NCI-H82 (cell line): ENCODE results near the gene GTF3C5.
"Not testable (repeated sequence)": the region's sequence is repeated elsewhere in the genome, so short reads cannot be mapped to it uniquely, and the experiment has no call there.

ENCODE experiments used
- DNase-seq: peaks from one replicate; lab custom pipeline; 2025; lab: John Stamatoyannopoulos, UW

The GTF3C5 gene

DNA sequence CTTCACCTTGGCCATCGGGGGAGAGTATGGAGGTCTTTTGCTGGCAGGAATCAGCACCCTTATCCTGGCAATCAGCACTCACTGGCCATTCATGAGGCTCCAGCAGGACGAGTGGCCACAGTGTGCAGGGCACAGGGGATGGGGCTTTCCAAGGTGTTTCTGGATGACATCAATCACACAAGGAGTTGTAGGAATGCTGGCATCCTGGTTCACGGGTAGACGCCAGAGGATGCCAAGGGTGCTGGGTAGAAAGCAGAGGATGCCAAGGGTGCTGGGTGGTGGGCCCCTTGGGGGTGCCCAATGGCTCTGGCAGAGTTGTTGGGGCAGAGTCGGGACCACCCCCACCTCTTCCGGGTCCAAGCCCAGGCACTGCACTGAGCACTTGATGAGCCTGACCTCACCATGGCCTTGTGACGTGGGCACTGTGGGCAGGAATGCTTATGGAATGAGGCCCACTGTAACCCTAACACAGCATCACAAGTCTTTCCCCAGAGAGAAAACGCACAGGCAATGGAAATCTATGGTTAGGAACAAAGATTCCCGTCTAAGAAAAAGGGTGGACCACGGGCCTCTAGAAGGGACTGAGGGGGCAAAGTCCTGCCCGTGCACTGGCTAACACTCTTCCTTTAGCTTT is 60.1 kb downstream of the GTF3C5 start:
- DNase-seq: no peak

DNA sequence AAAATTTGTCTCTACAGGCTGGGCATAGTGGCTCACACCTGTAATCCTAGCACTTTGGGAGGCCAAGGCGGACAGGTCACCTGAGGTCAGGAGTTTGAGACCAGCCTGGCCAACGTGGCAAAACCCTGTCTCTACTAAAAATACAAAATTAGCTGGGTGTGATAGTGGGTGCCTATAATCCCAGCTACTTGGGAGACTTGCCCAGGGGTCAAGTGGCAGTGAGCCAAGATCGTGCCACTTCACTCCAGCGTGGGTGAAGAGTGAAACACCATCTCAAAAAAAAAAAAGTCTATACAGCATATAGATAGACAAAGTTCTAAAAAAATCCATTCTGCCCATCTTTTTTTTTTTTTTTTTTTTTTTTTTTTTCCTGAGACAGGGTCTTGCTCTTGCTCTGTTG is 63.6 kb downstream of the GTF3C5 start:
- DNase-seq: not testable (repeated sequence)

DNA sequence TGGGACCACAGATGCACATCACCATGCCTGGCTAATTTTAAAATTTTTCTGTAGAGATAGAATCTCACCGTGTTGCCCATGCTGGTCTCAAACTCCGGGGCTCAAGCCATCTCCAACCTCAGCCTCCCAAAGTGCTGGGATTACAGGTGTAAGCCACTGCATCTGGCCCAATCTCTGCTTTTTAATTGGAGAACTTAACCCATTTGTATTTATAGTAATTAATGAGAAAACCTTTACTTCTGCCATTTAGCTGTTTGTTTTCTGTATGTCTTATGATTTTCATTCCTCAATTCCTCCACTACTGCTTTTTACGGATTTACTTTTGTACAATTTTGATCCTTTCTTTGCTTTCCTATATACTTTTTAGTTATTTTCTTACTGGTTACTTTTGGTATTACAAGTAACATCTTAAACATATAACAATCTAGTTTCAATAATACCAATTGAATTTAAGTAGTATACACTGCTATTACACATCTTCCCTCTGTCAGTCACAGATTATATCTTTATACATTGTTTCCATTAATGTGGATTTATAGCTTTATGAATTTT is 64.1 kb downstream of the GTF3C5 start:
- no peak for DNase-seq

DNA sequence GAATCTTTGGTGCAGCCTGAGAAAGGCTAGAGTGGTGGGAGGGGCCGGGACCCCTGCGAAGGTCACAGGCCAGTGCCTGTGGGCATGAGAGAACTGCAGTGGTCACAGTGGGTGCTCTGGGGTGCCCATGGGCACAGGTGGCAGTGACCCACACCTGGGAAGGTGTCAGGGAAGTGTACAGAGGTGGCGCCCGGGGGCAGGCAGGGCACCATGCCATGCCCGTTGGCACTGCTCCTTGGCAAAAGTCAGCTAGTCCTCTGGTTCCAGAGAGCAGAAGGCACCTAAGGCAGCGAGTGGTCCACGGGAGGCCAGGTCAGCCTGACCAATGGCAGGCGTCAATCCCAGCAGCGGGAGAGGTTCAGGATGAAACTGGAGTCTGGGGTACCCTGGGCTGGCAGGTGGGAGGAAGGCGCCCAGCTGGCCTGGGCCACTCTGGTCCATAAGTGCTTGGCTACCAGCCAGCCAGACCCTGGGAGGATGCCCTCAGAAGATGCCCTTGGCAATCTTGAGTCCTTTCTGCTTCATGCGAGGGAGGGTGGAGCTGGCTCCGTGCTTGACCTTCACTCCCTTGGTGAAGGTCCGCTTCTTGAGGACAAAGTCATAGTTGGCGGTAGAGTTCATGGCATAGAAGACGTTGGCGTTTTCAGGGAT is 67.4 kb downstream of the GTF3C5 start:
- no peak for DNase-seq

DNA sequence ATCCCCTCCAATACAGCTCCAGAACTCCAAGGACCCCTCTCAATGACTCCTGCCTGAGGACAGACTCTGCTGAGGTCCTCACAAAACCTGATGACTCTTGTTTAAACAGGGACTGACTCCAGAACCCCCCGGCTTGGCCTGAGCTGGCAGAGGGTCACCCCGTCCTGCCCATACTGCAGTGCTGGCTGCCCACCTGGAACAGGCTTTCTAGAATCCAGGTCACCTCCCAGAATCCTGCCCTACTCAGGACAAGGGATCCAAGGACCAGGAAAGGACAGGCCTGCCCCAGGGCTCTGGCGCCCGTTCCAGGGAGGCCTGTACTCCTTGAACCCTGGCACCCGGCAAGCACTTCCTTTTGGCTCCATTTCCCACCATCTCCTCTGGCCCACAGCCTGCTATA is 68.1 kb downstream of the GTF3C5 start:
- DNase-seq: no peak

DNA sequence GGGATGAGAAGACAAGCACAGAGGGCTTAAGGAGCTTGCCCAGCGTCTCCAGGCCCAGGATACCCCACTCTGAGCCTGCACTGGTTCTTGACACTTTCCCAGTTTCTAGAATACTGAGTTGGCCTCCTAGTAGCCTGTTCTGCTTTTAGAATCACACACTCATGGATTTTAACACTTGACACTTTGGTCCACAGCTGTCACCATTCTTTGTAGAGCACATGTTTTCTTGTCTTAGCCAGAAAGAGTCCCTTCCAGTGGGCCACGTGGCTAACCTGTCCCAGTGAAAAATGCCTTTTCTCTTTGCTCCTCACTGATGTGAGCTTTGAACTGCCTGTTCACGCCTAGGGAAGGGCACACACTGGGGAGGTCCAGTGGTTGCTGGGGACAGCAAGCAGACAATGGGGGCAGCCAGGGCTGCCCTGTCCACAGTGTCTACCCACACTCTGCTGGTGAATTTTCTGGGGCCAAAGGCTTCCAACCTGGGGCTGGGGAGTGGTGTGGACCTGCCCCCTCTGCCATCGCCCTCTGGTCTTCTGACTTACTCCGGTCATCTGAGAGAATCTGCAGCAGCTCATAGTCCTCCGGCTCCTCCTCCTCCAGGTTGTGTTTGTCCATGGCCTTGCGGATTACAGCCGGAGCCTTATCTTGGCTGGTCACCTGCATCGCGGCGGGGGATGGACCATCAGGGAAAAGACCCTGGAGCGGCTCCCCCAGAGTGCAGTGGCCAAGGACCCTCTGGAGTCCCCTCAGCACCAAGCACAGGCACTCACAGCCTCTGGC is 69.1 kb downstream of the GTF3C5 start:
- no peak for DNase-seq

DNA sequence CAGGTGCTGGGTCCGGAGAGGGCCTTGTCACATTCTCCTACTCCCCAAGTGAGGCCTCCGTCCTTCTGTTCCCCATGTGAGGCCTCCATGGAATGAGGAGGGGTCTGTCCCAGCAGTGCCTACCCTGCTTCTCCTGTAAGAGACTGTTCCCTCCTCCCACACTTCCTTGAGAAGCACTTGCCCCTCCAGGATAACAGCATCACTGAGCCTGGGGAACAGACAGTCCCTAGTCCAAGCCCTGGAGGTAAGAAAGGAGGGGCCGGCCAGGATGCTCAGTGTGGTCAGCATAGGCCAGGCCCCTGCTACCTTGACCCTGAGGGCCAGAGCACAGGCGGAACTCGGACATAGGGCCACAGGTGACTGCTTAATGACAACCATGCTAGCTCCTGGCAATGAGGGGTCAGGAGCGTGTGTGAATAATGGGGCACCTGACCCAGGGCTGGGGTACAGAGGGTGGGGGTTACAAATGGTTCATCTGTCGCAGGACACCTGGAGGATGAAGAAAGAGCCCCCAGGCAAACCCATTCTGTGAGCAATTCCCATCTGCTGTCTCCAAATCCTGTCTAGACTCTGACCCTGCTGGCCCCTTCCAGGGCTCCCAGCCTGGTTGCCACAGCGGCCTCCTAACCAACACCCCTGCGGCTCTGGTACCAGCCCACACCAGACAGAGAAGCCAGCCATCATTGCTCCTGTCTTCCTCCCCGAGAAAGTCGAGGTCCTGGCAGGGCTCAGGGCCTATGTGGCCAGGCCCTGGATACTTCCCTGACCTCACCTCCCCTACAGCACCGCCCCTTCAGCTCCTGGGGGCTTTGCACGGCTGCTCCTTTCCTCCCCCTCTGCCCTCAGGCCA is 69.9 kb downstream of the GTF3C5 start:
- no peak for DNase-seq

DNA sequence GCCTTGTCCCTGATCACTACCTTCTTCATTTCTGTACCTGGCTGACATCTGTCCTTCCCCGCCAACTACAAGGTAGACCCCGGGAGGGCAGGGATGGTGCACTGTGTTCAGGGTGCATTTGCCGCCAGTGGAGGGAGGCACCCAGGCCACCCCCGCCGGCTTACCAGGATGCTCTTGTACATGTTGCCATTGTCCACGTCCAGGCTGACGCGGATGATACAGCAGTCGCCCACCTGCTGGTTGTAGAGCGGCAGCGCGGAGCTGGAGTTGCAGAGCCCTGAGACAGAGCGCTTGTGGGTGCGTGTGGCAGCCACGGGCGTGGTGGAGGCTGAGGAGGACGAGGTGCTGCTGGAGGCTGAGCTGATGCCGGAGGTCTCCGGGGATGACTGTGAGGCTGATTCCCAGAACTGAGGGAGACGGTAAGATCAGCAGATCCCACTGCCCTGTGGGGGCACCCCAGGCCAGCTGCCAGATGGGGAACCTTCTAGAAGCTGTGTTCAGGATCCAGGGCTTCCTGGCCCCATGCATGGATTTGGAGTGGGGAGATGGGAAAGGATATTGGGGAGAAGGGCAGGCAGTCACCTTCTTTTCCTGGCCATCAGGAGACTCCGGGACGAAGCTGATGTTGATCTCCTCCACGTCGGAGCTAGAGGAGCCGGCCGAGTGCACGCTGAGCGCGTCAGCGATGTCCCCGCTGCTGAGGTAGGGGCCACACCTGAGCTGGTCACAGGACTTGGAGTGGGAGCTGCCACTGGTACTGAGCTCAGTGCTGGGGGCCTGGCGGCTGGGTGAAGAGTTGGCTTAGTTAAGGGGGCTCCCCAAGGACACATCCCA is 70.8 kb downstream of the GTF3C5 start:
- no peak for DNase-seq

DNA sequence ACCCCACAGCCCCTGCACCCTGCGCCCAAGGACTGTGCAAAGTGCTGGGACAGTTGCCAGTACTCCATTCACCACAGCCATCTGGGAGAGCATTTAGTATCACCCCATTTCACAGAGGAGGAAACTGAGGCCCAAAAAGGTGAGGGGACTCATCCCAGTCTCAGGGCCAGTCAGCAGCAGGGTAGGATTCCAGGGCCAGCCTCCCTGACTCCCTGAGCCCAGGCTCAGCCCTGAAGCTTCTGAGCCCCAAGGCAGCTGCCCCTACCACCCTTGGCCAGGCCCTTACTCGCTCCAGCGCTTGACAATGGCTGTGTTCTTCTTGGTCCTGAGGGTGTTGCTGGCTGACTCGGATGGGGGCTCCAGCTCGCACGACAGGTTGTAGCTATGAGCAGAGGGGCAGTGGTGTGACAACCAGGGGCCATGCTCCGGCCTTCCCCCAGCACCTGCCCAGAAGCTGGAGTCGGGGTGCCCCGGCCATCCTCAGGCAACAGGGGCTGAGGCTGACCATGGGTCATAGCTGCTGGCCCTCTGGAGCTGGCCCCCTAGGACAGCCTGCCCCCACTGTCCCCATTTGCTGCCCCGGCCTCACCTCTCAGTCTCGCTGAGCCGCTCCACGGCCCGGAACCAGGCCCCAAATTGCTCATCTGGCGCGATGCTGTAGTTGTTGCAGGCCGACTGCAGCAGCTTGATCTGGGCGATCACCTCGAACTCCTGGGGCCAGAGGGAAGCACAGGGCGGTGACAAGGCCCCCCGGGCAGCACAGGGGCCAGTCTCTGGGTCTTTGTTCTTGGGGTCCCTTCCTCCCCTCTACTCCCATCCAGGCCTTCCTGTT is 71.6 kb downstream of the GTF3C5 start:
- DNase-seq: no peak

DNA sequence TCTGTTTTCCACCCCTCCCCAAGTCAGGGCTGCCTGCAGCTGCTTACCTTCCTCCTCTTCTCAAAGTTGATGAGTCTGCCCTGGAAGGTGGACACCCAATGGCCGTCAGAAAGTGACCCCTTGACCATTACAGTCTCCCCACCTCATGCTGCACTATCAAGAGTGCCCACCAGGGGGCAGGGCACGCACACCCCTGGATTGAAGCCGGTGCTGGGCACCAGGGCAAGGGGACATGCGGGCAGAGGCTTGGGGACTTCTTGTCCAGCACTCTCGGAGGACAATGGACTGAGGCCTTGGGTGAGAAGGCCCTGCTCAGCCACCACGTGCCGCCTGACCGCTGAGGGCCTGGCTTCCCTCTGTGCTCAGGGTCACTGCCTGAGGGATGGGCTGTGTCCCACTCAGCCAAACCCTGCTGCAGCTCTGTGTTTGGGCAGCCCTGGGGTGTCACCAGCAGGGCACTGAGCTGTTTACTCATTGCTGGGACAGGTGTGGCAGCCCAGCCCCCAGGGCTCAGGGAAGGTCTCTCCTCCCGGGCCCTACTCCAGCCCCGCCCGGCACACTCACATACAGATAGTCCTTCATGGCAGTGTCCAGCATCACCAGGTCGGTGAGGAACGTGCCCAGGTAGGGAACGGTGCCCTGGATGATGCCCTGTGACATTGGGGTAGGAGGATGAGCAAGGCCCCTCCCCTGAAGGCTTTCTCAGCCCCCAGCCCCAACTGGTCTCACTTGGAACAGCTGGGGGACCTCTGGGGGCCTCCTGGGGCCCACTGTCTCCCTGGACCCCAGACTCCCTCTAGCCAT is 72.6 kb downstream of the GTF3C5 start:
- DNase-seq: peak; percentile 29

DNA sequence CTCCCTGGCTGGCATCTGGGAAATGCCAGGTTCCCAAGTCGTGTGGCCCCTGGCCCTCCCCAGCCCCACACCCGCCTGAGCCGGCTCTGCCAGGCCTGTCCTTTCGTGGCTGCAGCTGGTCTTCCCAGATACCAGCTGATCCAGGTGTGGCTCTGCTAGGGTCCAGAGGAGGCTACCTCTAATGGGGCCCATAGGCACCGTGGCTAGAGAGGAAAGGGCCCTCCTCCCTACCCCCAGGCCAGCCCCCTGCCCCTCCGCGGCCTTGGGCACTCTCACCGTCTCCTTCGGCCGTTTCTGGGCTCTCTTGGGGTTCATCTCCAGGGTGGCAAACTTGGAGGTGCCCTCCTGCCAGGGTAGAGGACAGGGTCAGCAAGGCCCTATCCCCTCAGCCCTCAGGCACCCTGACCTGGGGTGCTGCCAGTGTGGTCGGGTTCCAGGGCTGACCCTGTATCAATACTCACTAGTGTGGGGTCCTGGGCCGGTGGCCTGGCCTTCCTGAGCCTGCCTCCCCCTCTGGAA is 73.2 kb downstream of the GTF3C5 start:
- DNase-seq: no peak

DNA sequence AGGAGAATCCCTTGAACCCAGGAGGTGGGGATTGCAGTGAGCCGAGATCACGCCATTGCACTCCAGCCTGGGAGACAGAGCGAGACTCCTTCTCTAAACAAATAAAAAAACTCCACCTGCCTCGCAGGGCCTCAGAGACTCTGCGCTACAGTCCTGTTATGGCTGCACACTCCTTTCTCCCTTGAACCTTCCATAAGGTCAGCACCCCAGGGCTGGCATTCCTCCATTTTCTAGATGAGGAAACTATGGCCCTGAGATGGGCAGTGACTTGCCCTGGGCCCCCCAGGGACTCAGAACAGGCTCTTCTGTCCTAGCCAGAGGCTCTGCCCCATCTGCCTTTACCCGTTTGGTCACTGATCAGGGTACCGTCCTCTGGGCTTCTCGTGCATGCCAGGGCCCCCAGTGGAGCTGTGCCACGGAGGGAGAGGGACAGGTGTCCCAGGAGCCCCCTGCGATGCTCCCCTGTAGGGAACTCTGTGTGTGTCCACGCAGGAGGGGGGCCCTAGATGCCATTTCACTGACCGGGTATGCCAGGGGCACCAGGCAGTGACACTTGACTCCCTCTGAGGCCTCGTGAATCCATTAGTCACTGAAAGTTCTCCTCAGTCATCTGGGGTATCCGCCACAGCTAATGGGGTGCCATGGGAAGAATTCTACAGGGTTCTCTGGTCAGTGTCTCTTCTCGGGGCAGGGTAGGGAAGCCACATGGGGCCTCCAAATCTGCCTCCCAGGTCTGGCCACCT is 74.1 kb downstream of the GTF3C5 start:
- no peak for DNase-seq

DNA sequence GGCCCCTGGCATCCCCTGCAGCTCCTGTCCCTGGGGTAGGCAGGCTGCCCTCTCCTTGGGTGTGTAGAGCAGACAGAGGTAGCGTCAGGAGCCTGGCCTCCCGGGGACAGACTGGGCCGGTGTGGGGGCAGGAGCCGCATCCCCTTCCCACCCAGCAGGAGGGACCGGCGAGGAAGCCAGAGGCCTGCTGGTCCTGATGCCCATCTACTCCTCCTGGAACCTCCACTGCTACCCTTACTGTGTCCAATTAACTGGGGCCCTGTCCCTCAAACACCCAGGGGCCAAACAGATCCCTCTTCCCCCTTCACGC is 74.6 kb downstream of the GTF3C5 start:
- no peak for DNase-seq

DNA sequence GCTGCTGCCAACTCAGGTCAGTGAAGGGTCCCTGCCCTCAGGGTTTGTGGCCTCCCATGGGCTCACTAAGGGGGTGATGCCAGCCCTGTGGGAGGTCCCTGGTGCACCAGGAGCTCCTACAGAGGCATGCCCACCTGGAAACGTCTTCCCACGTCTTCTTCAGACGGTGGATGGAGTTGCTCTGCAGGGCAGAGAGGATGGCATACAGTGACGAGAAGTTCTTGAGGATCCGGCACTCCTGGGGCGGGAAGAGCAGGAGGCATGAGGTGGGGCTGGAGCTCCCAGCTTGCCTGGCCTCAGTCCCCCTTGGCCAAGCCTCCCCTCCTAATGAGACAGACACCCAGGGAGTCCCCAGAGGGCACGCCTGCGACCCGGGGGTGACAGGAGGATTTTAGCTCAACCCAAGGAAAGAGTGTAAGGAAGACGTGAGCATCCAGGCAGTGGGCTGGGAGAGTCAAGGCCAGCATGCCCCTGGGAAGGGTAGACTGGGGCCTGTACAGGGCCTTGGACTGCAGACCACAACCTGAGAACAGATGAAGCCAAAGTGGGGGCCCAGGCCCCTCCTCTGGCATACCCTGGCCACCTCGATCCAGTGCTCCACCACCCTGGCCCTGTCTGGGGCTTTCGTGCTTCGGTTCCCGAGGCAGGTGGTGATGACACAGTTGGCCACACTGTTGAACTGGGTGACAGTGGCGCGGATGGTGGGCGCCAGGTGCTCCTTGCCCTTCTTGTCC is 75.9 kb downstream of the GTF3C5 start:
- DNase-seq: no peak

DNA sequence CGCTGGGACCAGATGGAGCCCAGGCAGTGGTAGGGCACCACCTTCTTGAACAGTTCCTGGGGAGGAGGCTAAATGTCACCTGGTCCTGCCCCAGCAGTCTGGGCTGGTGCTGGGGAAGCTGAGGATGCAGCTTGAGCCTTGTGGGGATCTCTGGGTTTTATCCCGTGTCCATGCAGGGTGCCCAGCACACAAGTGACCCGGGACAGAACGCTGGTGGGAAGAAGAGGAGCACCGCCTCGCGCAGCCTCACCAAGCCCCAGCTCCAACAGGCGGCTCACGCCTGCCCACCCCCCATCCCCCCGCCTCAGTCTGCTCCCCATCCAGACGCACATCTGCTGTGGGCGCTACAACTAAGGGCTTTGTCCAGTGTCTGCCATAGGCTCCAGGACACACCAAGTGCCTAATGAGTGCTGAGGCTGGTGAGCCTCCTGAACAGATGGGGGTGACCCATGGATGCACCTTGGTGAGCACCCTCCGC is 76.5 kb downstream of the GTF3C5 start:
- no peak for DNase-seq
